HG03097 (cell line): ENCODE measurements around the gene ATP2B2.

Experiments used
- ATAC-seq: cut with Tn5 transposase; IDR thresholded peaks from one replicate; pipeline ENCODE4 v1.9.1; 2021; ENCODE audit not compliant: unreplicated experiment, low FRiP score

The ATP2B2 gene

DNA sequence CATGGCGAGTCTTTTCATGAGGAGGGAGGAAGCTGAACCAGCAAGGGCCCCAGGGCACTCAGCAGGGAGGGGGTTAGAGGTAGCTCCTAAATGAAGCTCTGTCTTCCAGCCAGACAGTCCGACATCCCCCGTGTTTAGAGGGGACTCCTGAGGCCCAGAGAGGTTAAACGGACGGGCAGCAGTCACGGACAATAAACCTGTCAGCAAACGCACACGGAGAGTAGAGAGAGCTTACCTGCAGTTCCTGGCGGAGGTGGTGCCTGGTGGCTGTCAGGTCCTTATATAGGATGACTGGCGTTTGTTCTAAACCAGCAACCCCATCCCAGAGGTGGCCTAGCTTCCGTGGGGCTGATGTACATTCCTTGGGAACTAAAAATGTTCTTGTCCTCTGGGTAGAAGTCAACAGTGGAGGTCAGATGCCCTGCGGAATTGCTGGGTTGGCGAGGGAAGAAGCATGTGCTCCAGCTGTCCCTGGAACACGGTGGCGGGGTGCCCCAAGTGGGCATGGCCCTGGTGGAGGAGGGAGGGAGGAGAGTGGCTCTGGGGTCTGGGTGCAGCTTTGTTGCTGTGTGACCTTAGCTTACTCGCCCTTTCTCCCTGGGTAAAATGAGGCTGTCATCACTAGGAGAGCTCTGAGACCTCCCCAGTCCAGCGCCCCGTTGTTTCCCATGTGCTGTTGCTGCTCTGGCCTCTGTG is 214.8 kb downstream of the ATP2B2 start:
- no peak for ATAC-seq

DNA sequence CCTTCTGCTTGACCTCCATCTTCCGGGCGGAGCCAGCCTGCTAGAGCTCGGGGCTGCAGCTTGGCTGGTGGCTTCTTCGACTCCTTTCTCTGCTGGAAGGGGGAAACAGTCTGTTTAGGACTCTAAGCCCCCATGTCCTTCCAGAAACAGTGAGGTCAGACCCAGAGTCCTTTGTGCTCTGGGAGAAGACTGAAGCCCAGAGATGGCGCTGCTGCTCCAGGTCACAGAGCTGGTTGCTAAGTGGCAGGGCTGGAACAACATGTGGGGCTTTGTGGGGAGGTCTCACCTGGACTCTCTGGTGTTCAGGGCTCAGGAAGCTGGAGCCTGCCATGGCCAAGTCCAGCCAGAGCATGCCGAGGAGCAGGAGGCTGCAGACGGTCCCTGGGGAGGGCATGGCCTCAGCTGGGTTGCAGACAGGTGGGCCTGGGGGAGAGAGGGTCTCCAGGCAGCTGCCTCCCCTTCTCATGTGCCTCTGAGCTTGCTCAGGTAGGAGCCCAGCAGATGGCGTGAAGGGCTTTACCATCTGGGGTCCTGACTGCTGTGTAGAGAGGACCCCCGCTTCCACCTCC is 215.5 kb downstream of the ATP2B2 start:
- ATAC-seq = no peak

DNA sequence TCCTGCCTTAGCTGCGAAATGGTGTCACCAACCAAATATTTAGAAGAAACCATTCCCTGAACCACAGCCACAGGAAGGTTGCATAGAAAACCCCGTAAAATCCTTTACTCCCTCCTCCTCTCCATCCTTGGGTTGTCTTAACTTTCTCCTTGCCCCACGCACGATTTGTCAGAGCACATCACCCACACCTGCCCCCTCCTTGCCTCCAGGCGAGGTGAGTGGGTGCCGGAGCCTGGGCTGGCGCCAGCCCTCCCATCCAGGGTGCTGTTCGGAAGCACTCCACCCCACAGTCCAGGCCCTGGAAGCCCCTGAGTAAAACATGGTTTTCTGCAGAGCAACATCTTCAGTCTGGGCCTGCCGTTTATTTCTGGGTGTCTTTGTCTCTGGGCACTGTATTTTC is 216.3 kb downstream of the ATP2B2 start:
- no peak for ATAC-seq

DNA sequence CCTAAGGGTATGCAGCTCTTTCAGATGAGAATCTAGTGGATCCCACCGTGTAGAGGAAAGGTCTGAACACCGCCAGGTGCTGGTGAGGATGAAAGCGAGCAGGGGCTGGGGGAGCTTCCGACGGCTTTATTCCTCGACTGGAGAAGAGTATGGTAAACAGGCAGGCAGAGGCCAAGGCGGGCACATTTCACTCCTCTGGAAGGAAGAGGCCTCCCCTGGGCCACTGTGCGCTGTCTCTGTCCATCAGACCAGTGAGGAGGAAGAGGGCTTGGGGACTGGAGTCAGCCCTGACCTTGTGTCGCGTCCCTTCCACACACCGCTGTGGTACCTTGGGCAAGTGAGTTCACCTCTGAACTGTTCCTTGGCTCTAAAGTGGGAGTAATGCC is 216.8 kb downstream of the ATP2B2 start:
- ATAC-seq = no peak

DNA sequence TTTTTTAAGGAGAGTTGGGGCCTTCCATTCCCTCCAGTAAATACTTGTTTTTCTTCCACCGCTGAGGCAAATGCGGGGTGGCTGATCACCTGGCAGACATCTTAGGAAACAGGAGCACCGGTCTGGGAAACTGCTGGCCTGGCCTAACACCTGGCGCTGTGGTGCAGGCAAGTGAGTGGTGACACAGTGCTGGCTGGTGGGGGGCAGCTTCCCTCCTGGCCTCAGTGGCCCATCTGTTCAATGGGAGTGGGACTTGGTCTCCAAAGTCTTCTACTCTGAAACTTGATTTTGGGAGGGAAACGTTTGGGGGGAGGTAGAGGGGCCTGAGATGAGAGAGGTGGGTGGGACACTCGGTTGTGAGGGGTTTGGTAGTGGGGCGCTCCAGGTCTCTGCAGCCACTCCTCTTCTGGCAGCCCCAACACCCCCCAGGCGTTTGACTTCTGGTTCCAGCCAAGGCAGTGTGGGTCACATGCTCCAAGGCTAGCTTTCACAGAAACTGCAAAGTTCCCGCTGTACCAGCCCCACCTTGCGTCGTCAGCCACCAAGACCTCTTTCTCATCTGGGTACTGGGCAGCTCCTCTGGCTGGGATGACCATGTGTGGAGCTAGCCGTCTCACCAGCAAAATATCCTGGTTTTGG is 217.3 kb downstream of the ATP2B2 start:
- no peak for ATAC-seq

DNA sequence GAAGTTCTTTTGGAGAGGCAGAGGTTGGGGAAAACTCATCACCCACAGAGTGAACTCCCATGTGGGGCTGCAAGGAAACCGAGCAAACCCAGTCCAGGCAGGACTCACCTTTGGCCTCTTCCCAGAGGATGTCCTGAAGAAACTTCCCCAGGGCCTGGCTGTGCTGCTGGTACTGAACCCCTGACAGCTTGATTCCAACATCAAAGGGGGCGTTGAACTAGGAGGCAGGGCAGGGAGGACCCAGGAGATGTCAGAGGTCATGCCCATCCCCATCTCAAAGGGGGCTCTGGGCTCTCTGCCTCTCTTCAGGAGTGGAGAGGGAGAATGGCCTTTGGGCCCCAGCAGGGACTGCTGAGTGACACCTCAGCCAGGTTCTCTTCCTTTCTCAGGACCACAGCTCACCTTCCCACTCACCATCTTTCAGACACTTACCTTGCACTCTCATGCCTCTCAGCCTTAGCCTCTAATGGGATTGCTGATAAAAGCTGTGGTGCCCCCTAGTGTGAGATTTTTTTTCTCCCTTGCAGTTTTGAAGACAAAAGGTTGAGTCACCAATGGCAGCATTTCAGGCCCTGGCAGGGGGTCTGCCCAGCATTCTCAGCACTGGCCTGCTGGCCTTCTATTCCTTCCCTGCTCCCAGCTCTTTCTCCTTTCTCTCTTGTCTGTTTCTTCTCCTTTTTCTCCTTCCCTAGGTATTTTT is 218.6 kb downstream of the ATP2B2 start:
- ATAC-seq = no peak

DNA sequence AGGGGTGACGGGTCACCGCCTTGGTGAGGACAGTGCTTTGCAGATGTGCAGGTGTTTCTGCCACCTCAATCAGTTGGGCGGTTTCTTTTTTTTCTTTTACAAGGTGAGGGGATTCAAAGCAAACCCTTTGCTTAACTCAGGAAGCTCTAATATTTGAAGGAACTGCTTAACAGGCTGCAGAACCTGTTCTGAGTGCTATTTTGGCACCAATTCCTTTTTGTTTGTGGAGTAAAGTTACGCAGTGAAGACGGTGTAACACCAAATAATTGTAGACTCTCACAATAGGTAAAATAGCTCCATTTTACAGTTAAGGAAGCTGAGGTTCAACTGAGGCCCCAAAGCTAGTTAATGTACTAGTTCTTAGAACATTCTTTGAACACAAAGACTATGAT is 219.3 kb downstream of the ATP2B2 start:
- no peak for ATAC-seq

DNA sequence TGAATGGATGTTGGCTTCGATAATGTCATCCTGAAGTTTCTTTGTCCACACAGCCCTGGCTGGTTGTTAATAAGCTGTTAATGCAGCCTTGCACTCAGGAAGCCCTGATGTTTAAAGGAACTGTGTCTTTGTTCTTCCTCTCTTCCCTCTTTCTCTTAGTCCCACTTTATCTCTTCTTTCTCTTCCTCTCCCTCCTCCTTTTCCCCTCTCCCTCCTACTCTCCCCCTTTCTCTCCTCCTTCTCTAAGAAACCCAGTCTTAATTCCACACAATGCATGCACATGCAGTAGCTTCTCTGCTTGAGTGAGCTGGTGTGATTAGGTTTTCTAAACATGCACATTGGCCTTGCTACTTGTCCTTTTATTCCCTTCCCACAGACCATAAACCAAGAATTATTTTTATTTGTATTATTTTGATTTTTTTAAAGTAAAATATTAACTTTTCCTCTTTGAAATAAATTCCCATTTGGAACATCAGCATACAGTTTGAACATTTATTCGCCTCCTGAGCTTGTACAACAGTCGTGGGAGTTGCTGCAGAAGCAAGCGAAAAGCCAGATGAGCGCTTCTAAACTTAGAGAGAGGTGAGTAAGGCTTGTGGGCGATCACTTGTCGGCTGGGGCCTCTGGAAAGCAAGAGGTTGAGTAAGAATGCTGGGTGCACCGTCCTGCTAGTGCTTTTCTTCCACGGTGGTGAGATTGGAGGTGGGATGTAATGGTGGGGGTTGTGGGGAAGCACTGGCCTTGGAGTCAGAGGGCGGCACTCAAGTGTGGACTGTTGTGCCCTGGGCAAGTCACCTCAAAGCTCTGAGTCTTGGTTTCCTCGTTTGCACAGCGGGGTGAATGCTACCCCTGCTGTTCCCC is 219.9 kb downstream of the ATP2B2 start:
- ATAC-seq = no peak

DNA sequence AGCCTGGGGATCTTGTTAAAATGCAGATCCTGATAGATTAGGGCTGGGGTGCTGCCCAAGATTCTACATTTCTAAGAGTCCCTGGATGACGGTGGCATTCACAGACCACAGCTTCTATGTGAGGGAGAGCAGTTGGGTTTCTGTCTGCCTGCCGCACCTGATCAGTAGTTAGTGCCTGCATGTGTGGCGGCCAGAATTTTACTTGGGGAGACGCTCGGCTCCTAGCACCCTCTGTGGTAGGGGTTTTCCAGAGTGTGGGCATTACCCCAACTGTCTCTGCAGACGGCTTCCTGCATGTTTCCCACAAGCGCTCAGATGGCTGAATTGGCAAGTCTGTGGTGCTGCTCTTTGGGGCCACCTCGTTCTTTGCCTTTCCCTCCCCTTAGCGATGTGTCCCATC is 220.9 kb downstream of the ATP2B2 start:
- no peak for ATAC-seq

DNA sequence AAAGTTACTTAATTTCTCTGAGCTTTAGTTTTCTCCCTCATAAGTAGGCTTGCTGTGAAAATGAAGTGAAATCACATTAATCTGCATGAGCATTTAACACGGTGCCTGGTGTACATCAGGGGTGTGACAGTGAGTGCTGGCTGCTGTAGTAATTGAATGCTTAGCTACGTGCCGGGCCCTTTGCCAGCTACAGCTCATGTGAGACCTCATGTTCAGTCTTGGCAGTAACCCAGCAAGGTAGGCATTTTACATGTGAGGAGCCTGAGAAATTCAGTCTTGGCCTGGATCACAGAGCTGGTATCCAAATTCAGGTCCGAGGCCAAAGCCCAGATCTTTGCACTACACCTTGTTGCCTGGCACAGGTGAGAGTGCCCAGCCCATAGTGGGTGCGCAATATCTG is 221.7 kb downstream of the ATP2B2 start:
- ATAC-seq = no peak

DNA sequence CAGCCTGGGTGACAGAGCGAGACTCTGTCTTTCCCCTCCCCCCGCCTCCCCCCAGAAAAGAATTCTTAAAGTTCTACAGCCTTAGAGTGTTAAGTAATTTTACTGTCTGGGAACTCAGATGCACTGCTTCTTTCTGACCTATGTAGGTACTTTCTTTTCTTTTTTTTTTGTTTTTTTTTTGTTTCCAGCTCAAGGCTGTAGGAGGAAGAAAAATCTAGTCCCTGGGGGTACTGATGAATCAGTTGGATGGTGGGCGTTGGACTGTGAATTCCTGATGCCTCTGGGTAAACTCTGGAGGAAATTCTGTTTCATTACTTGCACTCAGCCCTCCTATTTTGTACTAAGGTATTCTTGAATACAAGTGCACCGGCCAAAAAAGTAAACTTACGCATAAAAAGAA is 223.4 kb downstream of the ATP2B2 start:
- no peak for ATAC-seq

DNA sequence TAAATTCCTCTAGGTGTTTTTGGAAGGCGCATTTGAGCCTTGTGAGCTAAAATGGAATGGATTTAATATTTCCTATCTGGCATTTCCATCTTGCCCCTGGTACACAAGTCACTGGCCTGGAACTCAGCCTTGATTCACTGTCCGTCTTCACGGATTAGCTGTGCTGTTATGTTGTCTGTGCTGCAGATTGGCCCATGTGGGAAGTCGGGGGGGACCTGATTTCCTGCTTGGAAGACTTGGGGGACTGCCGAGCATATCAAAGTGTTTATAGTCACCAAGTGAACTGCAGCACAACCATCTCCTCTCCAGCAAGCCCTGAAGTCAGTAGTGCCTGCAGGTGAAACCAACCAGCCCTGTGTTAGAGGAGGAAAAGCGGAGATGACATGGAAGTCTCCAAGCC is 224.8 kb downstream of the ATP2B2 start:
- ATAC-seq = no peak

DNA sequence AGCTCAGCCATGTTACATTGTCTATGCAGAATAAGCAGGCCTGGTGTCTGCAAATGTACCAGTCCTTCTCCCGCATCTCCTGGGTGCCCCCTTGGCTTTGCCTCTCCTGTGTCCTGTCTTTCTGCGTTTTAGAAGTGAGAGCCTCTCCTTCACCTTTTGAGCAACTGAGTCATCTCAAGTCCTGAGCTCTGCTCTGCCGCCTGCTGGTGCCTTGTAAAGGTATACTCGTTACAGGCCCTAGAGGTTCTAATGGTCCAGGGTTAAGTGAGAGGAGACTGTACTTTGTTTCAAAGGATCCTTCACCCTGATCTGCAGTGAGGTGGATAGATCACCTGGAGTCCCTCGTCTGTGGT is 225.2 kb downstream of the ATP2B2 start:
- ATAC-seq = no peak

DNA sequence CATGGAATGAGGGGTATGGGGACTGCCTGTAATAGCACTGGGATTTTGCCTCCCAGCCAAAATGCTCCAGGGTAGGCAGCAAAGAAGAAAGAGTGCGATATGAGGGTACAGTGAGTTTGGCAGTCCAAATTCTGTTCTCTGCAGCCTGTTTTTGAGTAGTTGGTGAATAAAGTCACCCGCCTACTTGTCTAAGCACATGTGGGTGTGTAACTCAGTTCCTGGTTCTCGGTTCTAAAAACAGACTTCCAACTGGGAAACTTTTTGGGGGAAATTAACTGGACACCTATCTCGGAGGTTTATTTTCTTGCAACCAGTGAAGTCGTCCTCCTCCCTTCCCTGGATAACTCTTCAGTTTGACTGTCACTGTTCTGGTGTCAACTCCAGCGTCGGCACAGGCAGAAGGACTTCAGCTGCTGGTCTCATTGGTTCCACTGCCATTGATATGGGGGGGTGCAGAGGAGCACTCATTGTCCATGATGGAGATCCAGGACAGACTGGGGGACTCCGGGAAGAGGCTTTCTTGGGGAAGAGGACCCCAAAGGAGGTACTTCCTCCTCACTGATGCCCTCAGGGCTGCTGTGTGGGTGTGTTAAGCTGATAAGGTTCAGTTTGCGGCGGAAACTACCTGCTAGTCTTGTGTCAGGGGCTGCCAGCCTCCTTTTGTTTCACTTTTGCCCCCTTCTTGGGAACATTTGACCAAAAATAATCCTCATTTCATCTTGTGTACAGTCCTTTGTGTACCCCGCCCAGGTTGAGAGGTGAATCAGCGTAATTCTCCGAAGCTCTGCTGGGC is 225.8 kb downstream of the ATP2B2 start:
- ATAC-seq = no peak

DNA sequence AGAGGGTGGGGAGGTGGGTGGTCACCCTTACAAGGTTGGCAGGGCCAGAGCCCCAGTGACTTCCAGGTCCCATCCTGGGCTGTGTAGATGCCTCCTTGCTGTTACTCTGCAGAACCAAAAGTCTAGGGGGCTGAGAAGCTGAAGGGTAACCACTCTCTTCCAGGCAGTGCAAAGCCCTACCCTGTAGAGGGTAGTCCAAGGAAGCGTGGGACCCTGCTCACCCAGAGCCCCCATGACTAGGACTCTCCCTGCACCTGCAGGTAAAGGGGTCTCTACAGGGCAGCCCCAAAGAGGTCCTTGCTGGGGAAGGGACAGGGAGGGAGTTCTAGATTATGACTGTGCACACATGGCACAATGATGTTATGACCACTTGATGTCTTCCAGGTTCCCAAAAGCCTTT is 226.9 kb downstream of the ATP2B2 start:
- no peak for ATAC-seq

DNA sequence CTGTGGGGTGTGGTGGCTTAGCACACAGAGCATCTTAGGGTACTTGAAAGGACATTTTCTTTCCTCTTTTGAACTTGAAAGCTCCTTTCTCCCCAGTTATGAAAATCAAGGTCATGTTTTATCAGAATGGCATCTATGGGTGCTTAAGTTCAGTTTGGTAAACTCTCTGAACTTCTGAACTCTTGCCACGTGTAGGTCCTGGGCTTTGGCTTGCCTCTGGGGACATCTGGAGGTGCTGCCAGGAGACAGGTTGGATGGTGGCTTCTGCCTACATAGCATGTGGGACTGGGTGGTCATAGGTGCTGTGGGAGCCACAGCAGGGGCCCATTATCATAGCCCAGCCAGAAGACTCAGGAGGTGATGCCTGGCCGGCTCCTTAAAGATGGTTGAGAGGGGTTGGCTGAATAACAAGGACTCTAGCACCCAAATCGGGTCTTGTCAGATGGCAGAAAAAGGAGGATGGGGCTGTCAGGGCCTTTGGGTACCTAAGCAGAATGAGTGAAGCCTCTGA is 228.2 kb downstream of the ATP2B2 start:
- ATAC-seq = no peak

DNA sequence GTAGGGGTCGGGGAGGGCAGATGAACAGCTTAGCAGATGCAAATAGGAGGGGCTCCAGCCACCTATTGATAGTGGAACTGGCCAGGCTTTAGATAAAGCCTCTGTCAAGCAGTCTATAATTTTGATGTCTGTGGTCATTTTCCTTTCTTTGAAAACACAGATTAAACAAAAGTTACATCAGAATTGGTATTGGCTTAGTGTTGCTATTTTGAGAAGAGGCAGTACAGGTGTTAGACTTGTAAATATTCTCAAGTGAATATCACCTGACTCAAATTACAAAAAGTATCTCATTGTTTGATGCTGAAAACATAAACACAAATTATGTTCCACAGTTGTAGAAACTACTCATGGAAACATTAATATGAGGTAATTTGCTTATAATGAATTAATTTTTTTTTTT is 230.8 kb downstream of the ATP2B2 start:
- no peak for ATAC-seq
